Neural progenitor cell (in vitro differentiated cells): ENCODE measurements around the gene RBM25. TPM values are rescaled to one million over a fixed set of nuclear protein-coding genes. Genes with fewer than 3 reads are reported as not detected.

Source experiments
- DNase-seq: peaks from one replicate; pipeline ENCODE4 v3.0.0-alpha.2; 2016; ENCODE audit warnings: low spot score
- H2AFZ ChIP-seq: fragments of 200-600 bp; sonication (generic); replicated peaks from 2 replicates; pipeline ENCODE4 v1.6.1; 2016; ENCODE audit warnings: antibody characterized with exemption
- H3F3A ChIP-seq: fragments of 200-600 bp; sonication (generic); 2 replicates; pipeline ENCODE4 v1.6.1; 2016; ENCODE audit warnings: antibody characterized with exemption, low read depth
- H3K27ac ChIP-seq: fragments of 200-600 bp; sonication (generic); 2 replicates; pipeline ENCODE4 v1.5.1; 2016; ENCODE audit warnings: mild to moderate bottlenecking
- H3K27me3 ChIP-seq: fragments of 200-600 bp; sonication (generic); 2 replicates; pipeline ENCODE4 v1.6.1; 2016; ENCODE audit warnings: mild to moderate bottlenecking, moderate library complexity
- H3K36me3 ChIP-seq: fragments of 200-600 bp; sonication (generic); 2 replicates; pipeline ENCODE4 v1.5.1; 2016
- H3K4me1 ChIP-seq: fragments of 200-600 bp; sonication (generic); 2 replicates; pipeline ENCODE4 v1.6.1; 2016; ENCODE audit warnings: mixed run types
- H3K4me2 ChIP-seq: fragments of 200-600 bp; sonication (generic); 2 replicates; pipeline ENCODE4 v1.6.1; 2016
- H3K4me3 ChIP-seq: fragments of 200-600 bp; sonication (generic); 2 replicates; pipeline ENCODE4 v1.5.1; 2016
- H3K79me2 ChIP-seq: fragments of 200-600 bp; sonication (generic); 2 replicates; pipeline ENCODE4 v1.6.1; 2016; ENCODE audit warnings: low read depth
- H3K9ac ChIP-seq: fragments of 200-600 bp; sonication (generic); 2 replicates; pipeline ENCODE4 v1.6.1; 2016
- H3K9me3 ChIP-seq: fragments of 200-600 bp; sonication (generic); 2 replicates; pipeline ENCODE4 v1.5.1; 2016; ENCODE audit warnings: low read depth
- H4K20me1 ChIP-seq: fragments of 200-600 bp; sonication (generic); 2 replicates; pipeline ENCODE4 v1.6.1; 2016; ENCODE audit warnings: low read depth
- H3K27ac Mint-ChIP-seq: 3 replicates; pipeline ENCODE4 v1.8.0; 2021; ENCODE audit warnings: mixed read lengths
- H3K27me3 Mint-ChIP-seq: 2 replicates; pipeline ENCODE4 v1.8.0; 2022; ENCODE audit warnings: low read depth, mild to moderate bottlenecking, inconsistent platforms, moderate library complexity, mixed read lengths; ENCODE audit not compliant: insufficient read depth
- H3K36me3 Mint-ChIP-seq: 3 replicates; pipeline ENCODE4 v1.8.0; 2021; ENCODE audit warnings: mixed read lengths
- H3K4me1 Mint-ChIP-seq: 3 replicates; pipeline ENCODE4 v1.8.0; 2021; ENCODE audit warnings: mixed read lengths
- H3K4me3 Mint-ChIP-seq: 3 replicates; pipeline ENCODE4 v1.8.0; 2021; ENCODE audit warnings: mild to moderate bottlenecking, moderate library complexity, mixed read lengths
- H3K9me3 Mint-ChIP-seq: 3 replicates; pipeline ENCODE4 v1.8.0; 2020; ENCODE audit warnings: mixed read lengths
- EZH2 ChIP-seq: fragments of 200-600 bp; sonication (generic); IDR thresholded peaks from 2 replicates; pipeline ENCODE4 v1.6.1; 2017; ENCODE audit warnings: antibody characterized with exemption, mild to moderate bottlenecking, moderate library complexity
- EZH2phosphoT487 ChIP-seq: fragments of 200-600 bp; sonication (generic); IDR thresholded peaks from 2 replicates; pipeline ENCODE4 v1.6.1; 2017; ENCODE audit warnings: antibody characterized with exemption
- total RNA-seq: library from RNA; depleted of rRNA; stranded (reverse); fragments of >200 nt; gene quantifications from 2 replicates; pipeline ENCODE4 v1.2.3, GENCODE V29; 2015; ENCODE audit warnings: low replicate concordance
- TF ChIP-seq, protein P1 (sequence below): fragments of 200-600 bp; sonication (generic); IDR thresholded peaks from 2 replicates; pipeline ENCODE4 v1.5.1; 2017; ENCODE audit warnings: antibody characterized with exemption, mild to moderate bottlenecking

The RBM25 gene
- total RNA-seq, 1 donor from 2014 or later = 162 TPM

DNA sequence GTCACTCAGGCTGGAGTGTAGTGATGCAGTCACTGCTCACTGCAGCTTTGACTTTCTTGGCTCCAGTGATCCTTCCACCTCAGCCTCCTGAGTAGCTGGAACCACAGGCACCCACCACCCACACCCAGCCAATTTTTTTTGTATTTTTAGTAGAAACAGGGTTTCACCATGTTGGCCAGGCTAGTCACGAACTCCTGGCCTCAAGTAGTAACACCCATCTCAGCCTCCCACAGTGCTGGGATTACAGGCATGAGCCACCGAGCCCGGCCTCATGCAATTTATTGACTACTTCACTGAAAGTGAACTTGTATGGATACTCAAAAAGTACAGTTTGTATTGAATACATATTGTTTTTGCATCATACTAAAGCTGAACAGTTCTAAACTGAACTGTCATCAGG is 87.0 kb downstream of the RBM25 start:
- peaks cover 83% of the 10 kb centered on the region for H3K79me2 ChIP-seq

DNA sequence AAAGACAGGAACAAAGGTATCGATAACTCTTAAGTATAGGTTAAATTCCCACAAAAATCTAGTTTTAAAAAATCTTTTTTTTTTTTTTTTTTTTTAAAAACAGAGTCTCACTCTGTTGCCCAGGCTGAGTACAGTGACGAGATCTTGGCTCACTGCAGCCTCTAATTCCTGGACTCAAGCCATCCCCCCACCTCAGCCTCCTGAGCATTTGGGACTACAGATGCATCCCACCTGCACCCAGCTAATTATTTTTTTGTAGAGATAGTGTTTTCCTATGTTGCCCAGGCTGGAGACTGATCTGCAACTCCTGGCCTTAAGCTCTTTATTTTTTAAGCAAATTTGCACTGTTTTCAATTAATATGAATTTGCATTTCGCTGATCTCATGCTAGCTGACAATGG is 87.8 kb downstream of the RBM25 start:
- TF ChIP-seq EZH2phosphoT487 = no peak
- TF ChIP-seq EZH2 = no peak
- TF ChIP-seq, protein P1, sequence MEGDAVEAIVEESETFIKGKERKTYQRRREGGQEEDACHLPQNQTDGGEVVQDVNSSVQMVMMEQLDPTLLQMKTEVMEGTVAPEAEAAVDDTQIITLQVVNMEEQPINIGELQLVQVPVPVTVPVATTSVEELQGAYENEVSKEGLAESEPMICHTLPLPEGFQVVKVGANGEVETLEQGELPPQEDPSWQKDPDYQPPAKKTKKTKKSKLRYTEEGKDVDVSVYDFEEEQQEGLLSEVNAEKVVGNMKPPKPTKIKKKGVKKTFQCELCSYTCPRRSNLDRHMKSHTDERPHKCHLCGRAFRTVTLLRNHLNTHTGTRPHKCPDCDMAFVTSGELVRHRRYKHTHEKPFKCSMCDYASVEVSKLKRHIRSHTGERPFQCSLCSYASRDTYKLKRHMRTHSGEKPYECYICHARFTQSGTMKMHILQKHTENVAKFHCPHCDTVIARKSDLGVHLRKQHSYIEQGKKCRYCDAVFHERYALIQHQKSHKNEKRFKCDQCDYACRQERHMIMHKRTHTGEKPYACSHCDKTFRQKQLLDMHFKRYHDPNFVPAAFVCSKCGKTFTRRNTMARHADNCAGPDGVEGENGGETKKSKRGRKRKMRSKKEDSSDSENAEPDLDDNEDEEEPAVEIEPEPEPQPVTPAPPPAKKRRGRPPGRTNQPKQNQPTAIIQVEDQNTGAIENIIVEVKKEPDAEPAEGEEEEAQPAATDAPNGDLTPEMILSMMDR = no peak
- Mint-ChIP-seq H3K27me3 (no peaks in the 10 kb centered on the region), H3K36me3 (peaks cover 4% of the 10 kb centered on the region), H3K9me3 (no peaks in the 10 kb centered on the region), H3K4me1 (peaks cover 21% of the 10 kb centered on the region), H3K4me3 (no peak overlapping the region), H3K27ac (no peak overlapping the region)
- no peak overlapping the region for H3K4me2 ChIP-seq
- H3K4me3 ChIP-seq = no peak overlapping the region
- no peak overlapping the region for H2AFZ ChIP-seq
- H4K20me1 ChIP-seq = peaks cover 59% of the 10 kb centered on the region
- H3K4me1 ChIP-seq = peaks cover 17% of the 10 kb centered on the region
- no peak overlapping the region for H3K9ac ChIP-seq
- H3F3A ChIP-seq = peaks cover 18% of the 10 kb centered on the region
- no peaks in the 10 kb centered on the region for H3K27me3 ChIP-seq
- no peaks in the 10 kb centered on the region for H3K9me3 ChIP-seq
- no peak overlapping the region for H3K27ac ChIP-seq
- DNase-seq = no peak
- peaks cover 10% of the 10 kb centered on the region for H3K36me3 ChIP-seq
- peaks cover 76% of the 10 kb centered on the region for H3K79me2 ChIP-seq

More for the DNA sequence above, 87.0 kb downstream of the RBM25 start:
- Histone ChIP-seq H3K9me3 (no peaks in the 10 kb centered on the region), H4K20me1 (peaks cover 59% of the 10 kb centered on the region), H3K9ac (no peak overlapping the region), H3K4me3 (no peak overlapping the region), H3K4me1 (peaks cover 17% of the 10 kb centered on the region), H3K27me3 (no peaks in the 10 kb centered on the region), H3K36me3 (peaks cover 10% of the 10 kb centered on the region), H3F3A (peaks cover 18% of the 10 kb centered on the region), H3K27ac (no peak overlapping the region), H2AFZ (no peak overlapping the region), H3K4me2 (no peak overlapping the region)
- Mint-ChIP-seq H3K36me3 (peaks cover 9% of the 10 kb centered on the region), H3K27ac (no peak overlapping the region), H3K4me3 (no peak overlapping the region), H3K9me3 (no peaks in the 10 kb centered on the region), H3K27me3 (no peaks in the 10 kb centered on the region), H3K4me1 (peaks cover 26% of the 10 kb centered on the region)
- no peak for DNase-seq
- TF ChIP-seq EZH2 = no peak
- TF ChIP-seq, protein P1 = no peak

- no peak for DNase-seq
- H3K36me3 ChIP-seq = peaks cover 10% of the 10 kb centered on the region
- no peak overlapping the region for H3K27ac Mint-ChIP-seq
- H3K4me1 Mint-ChIP-seq = peaks cover 6% of the 10 kb centered on the region
- no peaks in the 10 kb centered on the region for H3K9me3 ChIP-seq
- H3K27ac ChIP-seq = no peak overlapping the region
- no peaks in the 10 kb centered on the region for H3K9me3 Mint-ChIP-seq
- H3K27me3 Mint-ChIP-seq = peaks cover 2% of the 10 kb centered on the region
- H3F3A ChIP-seq = no peaks in the 10 kb centered on the region
- H2AFZ ChIP-seq = no peak overlapping the region
- H3K9ac ChIP-seq = no peak overlapping the region
- no peaks in the 10 kb centered on the region for H3K27me3 ChIP-seq
- H3K4me1 ChIP-seq = no peaks in the 10 kb centered on the region
- H3K4me3 ChIP-seq = no peak overlapping the region
- peaks cover 4% of the 10 kb centered on the region for H3K36me3 Mint-ChIP-seq
- TF ChIP-seq EZH2phosphoT487 (no peak), EZH2 (no peak)
- TF ChIP-seq, protein P1 = no peak
- H3K4me2 ChIP-seq = no peak overlapping the region
- H3K4me3 Mint-ChIP-seq = no peak overlapping the region
- peaks cover 40% of the 10 kb centered on the region for H3K79me2 ChIP-seq
- H4K20me1 ChIP-seq = peaks cover 33% of the 10 kb centered on the region
Measured at GRCh38 chr14:73149753-73150152, 91.4 kb downstream of the RBM25 start.
